HG03060 (cell line): Measurements from ENCODE around the gene HIPK2.

Source experiments
- ATAC-seq: cut with Tn5 transposase; IDR thresholded peaks from one replicate; pipeline ENCODE4 v1.9.1; 2021; ENCODE audit warnings: low read depth, moderate number of reproducible peaks; ENCODE audit not compliant: unreplicated experiment

The HIPK2 gene

DNA sequence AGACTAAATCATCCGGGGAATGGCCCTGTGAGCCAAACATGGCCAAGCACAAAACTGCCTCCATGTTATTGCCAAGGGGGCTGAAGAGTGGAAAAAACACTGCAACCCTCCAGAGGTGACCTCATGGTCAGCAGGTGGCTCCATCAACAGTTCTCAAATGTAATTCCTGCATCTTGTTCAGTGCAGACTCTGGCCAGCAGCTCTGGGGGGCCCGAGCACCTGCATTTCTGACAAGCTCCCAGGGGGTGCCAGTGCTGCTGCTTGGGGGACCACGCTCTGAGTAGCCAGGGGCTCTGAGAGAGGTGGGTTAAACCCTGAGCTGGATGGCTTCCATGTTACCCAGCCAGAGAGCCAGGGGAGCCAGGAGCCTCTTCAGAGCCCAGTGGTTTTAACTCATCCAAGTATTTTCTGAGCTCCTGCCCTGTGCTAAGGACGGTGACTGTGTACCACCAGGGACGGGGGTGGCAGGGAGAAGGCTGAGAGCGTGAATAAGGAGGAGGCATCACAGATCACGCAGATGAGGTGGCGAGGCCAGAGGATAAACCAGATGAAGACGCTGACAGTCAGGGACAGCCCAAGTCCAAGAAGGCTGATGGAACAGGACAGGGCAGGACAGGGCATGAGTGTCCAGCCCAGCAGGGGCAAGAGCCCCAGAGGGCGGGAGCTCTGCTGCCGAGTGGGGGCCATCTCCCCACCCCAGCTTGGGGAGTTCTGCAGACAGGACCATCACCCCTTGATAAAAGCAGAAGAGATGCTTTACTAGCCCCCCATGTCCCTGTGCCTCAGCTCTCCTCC lies 201.4 kb downstream of the HIPK2 start:
- ATAC-seq: no peak

DNA sequence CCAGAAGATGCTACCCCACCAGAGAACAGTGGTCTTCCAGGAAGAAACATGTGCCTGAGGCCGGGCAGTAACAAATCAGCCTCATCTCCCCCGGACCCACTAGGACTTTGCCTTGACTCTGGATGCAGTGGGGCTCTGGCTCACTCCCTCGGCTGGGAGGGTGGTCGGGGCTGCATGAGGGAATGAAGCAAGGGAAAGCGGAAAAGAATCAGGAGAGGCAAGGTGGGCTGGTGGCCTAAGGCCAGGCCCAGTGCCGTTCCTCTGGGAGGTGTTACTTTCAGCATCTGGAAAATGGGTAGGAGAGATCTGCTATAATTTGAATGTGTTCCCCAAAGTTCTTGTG lies 202.5 kb downstream of the HIPK2 start:
- no peak for ATAC-seq

DNA sequence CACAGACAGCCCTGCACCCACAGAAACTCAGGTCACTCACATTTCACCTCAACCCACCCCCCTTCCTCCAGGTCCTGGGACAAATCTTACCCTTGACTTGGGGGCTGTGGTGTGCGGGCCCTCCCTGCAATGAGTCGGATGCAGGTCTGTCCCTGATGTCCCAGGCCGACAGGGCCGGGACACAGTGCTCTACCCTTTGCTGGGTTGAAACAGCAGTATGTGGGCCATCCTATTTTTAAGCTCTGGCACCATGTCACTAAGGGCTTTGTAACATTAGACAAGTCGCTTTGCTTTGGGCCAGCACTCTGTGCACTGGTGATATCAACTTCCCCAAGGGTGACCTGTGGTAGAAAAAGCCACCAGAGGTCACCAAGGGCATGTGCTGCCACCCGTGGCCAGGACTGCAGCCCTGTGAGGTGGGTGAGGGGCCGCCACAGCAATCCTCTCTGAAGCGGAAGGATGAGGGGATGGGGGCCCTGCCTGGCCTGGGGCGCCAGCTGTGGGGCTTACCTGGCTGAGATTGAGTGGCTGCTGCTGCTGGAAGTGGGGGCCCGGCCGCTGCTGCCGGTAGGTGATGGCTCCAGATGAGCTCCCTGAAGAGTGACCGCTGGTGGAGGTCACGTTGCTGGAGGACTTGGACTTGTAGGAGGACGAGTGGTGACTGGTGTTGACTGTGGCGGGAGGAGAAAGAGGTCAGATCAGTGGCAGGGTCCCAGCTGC lies 203.0 kb downstream of the HIPK2 start:
- ATAC-seq: no peak

DNA sequence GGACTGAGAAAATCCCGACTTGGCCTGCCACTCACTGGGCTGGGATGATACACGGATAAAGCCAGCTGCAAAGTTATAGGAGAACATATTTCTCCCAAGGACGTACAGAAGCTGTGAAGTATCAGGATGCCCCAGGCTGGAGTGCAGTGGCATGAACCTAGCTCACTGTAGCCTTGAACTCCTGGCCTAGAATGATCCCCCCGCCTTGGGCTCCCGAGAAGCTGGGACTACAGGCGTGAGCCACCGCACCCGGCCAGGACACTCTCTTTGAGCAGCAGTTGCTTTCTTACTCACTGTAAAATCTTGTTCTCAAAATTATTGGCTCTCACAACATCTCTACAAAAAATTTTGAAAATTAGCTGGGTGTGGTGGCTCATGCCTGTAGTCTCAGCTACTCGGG lies 203.9 kb downstream of the HIPK2 start:
- ATAC-seq: no peak

DNA sequence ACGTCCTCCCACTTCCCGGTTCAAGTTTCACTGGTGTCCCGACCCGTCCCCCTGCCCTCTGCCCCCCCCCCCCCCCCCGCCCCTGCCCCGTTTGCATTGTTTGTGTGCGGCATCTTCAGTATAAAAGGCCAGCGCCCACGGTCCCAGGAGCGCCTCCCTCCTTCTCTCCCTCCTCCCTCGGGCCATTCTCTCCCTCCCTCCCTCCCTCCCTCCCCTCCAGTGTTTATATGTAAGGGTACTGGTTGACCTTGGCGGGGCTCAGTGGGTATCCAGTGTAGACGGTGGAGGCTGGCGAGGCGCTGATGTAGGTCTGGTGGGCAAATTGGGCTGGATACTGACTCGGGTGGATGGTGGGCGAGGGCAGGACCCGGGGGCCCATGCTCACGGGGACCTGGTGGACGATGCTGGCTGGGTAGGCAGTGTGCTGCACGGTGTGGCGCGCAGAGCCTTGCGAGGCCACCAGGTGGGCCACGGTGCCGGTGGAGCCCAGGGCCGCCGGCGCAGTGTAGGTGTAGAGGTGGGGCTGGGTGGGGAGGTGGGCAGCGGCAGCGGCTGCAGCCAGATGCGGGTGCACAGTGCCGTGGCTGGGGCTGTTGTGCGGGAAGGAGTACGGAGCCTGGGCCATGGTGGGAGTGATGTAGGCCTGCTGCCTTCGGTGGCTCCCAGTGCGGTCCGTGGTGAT lies 205.0 kb downstream of the HIPK2 start:
- ATAC-seq: no peak

DNA sequence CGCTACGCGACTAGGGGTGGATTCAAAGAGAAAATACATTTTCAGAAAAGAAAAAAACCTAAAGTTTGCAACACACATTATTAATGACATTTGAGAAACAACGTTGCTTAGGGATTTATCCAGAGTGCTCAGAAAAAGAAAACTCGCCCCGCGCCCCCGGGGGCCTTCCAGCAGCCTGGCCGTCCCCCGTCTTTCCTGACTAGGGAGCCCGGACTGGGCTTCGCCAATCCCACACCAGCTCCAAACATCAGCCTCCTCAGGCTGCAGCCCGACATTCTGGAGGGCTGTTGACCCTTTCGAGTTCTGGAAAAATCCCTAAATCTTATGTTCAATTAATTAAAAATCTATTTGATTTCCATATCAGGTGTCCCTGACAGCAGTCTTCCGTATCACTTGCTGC lies 205.7 kb downstream of the HIPK2 start:
- no peak for ATAC-seq

DNA sequence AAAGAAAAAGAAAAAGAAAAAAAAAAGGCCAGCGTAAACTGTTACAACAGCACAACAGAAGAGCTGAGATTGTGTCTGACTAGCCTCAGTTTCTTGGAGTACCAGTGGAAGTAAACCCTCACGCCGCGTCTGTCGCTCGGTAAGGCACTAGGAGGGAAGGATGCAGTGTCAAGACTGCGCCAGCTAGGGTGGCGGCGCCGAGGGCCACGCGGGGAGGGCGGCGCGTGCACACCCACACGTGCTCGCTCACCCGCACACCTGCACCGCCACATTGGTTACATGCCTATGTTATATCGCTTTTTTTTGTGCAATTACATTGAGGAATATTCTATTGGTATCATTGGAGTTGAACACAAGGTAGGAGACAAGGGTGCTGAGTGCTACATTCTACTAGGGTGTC lies 206.1 kb downstream of the HIPK2 start:
- no peak for ATAC-seq

DNA sequence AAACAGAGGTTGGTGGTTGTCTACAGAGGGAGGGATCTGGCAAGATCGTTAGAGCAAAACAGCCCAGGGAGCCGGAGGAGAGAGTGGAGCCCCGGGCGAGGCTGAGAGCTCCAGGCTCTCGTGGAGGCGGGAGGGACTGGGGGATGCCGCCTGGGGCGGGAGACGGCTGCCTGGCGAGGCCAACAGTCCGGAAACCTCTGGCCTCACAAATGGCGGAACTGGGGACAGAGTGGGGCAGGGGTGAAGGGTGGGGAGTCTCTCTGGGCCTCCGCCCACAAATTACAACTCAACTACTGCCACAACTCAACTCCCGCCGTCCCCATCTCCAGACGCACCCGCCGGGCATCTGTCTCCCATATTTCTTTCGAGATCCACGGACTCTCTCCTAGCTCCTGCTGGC lies 206.6 kb downstream of the HIPK2 start:
- ATAC-seq: no peak

DNA sequence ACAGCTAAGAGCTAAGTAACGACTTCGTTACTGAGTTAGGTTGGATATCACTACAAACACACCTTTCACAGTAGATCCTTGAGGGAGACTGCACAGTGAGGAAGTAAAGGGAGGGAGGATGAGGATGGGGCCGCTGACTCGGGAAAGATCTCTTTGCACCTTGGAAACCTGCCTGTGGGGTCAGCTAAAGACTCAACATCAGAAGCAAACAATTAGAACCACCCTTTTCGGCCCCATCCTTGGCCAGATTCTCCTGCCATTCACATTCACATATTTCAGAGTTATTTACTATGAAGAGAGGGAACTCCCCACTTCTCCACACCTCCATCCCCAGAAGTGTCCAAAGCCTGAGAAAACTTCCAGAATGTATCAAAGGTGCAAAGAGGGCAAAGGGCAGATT lies 207.2 kb downstream of the HIPK2 start:
- no peak for ATAC-seq

DNA sequence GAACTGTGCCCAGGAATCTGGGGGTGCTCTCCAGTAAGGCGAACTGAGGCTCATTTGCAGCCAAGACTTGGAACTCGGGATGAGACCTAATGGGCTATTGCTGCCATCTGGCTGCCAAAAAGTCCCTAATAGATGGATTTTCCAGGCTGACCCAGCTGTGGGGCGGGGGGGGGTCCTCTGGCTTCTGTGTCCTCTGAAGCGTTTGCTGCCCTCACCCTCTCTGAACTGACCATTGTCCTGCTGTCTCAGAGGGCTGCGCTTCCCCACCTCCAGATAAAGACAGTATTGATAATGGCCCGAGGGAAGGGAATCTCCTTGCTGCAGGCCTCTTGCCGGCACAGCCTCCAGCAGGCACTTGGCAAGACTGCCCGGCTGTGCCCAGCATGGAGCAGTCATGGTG lies 207.7 kb downstream of the HIPK2 start:
- no peak for ATAC-seq

DNA sequence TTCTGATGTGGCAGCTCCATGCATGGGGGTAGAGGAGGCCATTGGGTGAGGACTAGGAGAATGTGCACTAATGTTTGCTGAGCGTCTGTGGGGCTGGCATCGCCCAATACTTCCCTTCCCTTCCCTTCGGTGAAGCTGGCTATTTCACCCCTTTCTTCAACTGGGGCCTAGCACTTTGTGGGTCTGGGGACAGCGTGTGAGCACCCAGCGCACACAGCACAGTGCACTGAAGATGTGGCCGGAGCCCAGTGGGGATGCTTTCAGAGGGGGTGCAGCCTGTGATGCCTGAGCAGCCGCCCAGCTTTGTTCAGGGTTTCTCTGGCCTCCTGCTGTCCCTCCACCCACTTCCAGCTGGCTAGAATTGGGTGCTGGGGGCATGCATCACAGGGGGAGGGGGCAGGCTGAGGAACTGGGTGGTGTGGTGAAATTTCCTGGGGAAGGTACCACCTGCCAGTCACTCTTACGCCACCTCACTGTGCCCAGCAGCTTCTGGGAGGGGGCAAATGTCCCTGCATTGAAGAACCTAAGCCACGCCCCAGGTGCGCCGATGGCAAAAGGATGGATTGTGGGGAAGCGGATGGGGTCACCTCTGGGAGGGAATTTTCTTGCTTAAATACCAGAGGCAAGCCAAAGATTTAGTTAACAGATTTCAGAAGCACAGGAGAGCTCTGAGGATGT lies 208.8 kb downstream of the HIPK2 start:
- no peak for ATAC-seq

DNA sequence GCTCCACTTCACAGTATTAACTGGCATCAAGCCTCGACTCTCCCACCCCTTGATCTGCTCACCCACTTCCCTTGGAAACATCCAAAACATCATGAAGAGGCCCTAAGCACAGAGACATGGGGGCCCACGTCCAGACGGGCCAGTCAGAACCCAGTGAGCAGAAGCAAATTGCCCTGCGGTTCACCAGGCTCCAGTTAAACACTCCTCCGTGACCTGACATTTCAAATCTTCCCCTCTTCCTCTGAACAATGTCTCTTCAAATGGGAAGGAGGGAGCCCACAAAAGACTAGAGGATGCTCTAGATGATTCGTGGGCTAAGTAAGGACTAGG lies 209.5 kb downstream of the HIPK2 start:
- ATAC-seq: no peak

DNA sequence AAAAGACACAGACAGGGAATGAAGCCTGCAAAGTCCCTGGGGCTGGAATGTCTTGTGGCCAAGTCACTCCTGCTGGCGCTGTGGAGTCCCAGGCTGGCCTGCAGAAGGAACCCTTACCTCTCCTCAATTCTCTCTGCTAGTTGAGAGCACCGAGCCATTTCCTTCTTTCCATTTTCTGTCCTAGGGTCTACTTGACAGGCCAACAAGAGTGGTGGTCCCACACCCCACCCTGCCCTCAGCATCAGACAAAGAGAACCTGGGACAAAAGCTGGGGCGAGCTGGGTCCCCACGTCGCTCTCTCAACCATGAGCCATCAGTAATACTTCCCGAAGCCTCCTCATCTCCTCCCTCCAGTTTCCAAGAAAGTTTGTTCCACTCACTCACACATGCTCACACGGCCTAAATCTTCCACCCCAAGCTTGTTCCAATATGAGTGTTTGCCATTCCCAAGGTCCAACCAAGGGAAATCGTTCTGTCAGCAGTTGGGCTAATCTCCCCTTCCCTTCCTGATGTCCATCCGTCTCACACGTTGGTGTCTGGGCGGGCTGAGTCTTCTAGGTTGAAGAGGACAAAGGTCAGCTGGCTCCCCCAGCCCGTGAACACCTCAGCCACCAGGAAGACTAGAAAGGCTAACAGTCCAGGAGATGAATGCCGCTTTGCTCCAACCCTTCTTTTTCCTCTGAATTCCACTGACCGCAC lies 210.0 kb downstream of the HIPK2 start:
- no peak for ATAC-seq

DNA sequence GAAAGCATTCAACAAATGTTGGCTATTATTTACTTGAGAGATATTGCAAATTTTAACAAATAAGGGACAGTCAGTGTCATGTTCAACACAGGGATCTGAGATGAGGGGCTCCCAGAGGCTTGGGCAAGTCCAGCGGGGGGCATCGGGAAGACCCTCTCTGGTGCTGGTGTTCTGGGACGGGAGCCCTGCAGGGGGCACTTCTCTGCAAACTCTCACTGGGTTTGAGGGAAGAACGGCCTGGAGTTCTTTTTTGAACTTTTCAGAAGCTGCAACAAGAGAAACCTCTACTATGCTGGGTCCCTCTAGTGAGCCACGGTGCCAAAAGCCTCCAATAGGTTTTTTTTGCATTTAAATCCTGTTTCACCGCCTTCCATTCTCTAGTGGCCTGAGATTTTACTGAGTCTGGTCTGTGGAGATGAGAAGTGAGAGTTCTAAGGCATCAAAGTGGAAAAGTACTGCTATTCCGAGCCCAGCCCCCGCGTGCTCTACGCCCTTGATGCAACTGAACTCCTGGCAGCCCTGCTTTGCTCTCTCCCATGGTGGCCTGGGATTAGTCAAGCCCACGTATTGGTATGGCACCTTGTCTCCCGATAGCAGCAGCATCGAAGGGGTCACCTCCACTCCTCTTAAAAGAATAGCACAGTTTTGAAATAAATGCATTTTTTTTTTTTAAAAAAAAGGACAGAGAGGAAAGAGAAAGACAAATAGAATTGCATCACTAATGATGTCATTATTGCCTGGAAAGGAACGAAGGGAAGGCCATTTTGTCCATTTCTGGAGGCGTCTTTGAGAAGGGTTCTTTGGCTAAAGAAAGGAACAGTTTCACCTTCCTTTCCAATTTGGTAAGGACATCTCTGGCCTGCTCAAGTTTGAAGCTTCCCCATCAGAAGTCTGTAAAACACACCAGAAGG lies 210.8 kb downstream of the HIPK2 start:
- ATAC-seq: no peak

DNA sequence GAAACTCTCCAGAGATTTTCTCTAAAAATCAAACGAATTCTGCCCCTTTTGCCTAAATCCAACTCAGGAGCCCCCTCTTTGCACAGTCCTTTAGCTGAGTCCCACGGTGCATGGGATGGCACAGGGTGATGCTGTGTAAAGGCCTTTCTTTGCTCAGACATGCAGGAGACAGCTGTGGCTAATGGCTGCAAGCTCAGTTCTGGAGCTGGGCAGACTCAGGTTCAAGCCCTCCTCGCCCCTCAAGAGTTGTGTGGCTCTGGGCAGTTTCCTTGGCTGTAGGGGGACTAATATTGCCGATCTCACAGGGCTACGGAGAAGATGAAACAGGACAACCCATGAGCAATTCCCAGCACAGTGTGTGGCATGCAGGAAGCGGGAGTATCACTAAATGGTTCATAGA lies 211.7 kb downstream of the HIPK2 start:
- ATAC-seq: no peak

DNA sequence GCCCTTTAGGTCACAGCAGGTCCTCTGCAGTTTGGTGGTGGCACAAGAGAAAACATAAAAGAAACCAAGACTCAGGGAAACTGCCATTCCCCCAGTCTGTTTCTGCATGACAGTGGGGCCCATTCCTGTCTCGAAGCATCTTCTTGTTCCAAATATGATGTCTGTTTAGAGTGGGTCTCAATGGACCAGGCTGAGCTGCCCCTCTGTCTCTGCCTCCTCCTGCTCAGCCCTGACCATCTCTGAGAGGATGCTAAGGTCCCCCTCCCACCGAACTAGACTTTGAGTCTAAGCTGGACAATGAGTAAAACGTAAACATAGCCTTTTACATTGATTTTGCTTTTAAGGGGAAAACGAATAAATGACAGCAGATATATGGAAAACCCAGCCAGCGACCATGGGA lies 213.9 kb downstream of the HIPK2 start:
- no peak for ATAC-seq

DNA sequence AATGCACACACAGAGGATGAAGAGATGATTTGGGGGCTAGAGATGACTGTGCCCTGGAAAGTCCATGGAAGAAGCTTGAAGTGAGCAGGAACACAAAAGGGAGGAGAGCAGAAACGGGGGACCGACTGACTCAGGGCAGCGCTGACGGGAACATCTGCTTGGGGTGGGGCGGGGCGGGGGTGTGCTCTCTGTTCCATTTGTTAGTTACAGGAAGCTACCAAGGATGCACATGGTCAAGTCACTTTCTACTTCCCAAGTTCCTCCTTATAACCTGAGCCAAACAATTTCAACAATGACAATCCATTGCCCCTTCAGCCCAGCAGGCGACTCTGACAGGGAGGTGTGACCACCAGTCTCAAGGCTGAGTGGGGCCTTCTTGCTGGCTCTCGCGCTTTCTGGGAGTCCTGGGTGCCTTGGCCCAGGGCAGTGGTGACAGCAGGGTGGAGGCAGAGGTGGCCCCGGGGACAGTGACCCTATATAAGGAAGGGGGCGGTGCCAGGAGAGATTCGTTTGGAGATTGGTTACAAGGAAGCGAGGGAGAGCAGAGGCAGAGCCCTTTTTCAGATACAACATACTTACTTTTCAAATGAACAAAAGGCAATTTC lies 214.7 kb downstream of the HIPK2 start:
- ATAC-seq: no peak

DNA sequence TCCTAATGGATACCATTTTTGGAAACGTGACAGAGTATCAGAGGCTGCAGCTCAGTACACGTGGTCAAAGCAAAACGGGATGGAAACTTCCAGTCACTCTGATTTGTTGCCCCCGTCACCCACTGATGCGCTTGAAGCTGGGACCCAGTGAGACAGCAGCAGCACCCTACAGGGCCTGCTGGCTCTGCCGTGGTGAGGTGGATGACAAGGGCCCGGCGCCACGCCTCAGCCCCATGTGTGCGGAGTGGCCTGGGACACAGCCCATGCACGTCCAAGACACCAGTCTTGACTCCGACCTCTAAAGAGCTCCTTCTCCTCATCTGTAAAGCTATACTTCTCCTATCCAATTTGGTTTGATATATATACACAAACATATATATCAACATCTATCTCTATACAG lies 215.3 kb downstream of the HIPK2 start:
- ATAC-seq: no peak

DNA sequence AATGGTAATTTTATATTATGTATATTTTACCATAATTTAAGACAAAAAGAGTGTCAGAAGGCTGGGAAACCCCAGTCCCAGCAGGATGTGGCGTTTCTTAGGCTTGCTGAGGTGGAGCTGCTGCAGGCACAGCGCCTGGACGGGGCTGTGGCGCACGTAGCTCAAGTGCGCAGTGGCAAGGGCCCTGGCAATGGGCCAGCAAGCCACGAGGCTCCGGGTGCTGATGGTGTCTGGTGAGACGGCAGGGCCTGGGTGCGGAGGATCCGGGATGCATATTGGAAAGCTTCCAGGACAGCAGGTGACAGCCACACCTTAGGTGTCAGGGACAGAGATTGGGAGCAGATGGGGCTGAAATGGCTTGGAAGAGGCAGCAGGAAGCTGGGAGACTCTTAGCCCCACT lies 217.1 kb downstream of the HIPK2 start:
- no peak for ATAC-seq
